ENCODE measurements around the gene B4GALT2. TPM values are rescaled to one million over a fixed set of nuclear protein-coding genes. Genes with fewer than 3 reads are reported as not detected.

The B4GALT2 gene
- total RNA-seq, 1 experiment from 2014 or later = 31.5 TPM

DNA sequence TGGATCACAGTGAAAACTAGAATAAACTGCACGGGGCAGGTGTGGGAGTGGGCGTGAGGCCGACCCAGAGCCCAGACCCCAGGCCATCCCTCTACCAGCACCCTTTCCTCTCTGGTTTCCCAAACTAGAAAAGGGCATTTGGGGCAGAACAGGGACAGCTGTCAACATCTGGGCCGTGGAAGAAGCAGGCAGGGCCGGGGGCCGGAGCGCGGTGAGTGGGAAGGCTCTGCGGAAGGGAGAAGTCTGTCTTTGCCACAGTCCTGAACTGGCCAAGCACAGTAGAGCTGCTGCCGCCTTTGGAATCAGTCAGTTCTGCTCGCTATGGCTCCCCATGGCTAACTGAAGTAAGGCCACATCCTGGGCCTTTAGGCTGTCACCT, 19.0 kb downstream of the B4GALT2 start:
- TF ChIP-seq, protein P1, sequence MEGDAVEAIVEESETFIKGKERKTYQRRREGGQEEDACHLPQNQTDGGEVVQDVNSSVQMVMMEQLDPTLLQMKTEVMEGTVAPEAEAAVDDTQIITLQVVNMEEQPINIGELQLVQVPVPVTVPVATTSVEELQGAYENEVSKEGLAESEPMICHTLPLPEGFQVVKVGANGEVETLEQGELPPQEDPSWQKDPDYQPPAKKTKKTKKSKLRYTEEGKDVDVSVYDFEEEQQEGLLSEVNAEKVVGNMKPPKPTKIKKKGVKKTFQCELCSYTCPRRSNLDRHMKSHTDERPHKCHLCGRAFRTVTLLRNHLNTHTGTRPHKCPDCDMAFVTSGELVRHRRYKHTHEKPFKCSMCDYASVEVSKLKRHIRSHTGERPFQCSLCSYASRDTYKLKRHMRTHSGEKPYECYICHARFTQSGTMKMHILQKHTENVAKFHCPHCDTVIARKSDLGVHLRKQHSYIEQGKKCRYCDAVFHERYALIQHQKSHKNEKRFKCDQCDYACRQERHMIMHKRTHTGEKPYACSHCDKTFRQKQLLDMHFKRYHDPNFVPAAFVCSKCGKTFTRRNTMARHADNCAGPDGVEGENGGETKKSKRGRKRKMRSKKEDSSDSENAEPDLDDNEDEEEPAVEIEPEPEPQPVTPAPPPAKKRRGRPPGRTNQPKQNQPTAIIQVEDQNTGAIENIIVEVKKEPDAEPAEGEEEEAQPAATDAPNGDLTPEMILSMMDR (IDR thresholded peaks at IDR 0.05; ENCODE audit: insufficient read depth in 1 of 2, low read depth in 1 of 2, low read length in 1 of 2, severe bottlenecking in 1 of 2, unreplicated experiment in 1 of 2) = no peak
- Mint-ChIP-seq H3K9me3 (ENCODE audit: unreplicated experiment) (no peaks in the 10 kb centered on the region), H3K27ac (ENCODE audit: unreplicated experiment) (no peak overlapping the region), H3K4me1 (ENCODE audit: low read depth, unreplicated experiment) (no peaks in the 10 kb centered on the region), H3K36me3 (ENCODE audit: insufficient read depth, unreplicated experiment) (peaks cover 27% of the 10 kb centered on the region), H3K27me3 (ENCODE audit: insufficient read depth, unreplicated experiment) (no peaks in the 10 kb centered on the region), H3K4me3 (ENCODE audit: unreplicated experiment) (no peak overlapping the region)
- Histone ChIP-seq H3K36me3 (ENCODE audit: control insufficient read depth, insufficient read depth, low read length) (no peaks in the 10 kb centered on the region), H3K27me3 (replicated peaks; ENCODE audit: control insufficient read depth, insufficient read depth, low read length) (no peaks in the 10 kb centered on the region), H3K4me1 (no peaks in the 10 kb centered on the region), H3K4me3 (ENCODE audit: low read depth, low read length) (no peak overlapping the region), H3K9me3 (no peaks in the 10 kb centered on the region)
- POLR2A ChIA-PET = no interaction called here
- DNase-seq = no peak
- intact Hi-C loops (cut with micrococcal nuclease; ENCODE audit: unreplicated experiment) = no loop called here
- BruUV-seq (replicated peaks) = no TSS peak
- CTCF ChIA-PET = no interaction called here

DNA sequence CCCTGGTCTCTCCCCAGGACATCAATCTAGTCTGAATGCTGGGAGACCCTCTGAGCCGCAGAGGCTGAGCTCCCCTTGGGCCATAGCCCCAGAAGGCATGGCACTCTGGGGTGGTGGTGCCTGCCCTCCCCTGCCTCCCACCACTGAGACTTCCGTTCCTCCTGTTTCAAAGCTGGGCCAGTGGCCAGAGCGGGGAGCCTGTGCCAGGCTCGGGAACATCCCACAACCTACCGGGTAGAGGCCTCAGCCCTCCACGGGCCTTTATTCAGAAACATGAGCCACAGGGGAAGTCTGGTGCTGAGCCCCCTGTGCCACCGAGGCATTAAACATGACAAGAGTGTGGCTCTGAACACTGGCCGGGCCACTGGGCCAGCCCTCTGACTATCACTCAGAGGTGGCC, 20.4 kb downstream of the B4GALT2 start:
- ChIA-PET POLR2A (no interaction called here), CTCF (no interaction called here)
- Histone ChIP-seq H3K4me1 (no peaks in the 10 kb centered on the region), H3K27me3 (replicated peaks; ENCODE audit: control insufficient read depth, insufficient read depth, low read length) (no peaks in the 10 kb centered on the region), H3K36me3 (ENCODE audit: control insufficient read depth, insufficient read depth, low read length) (no peaks in the 10 kb centered on the region), H3K9me3 (no peaks in the 10 kb centered on the region), H3K4me3 (ENCODE audit: low read depth, low read length) (no peak overlapping the region)
- Mint-ChIP-seq H3K4me1 (ENCODE audit: low read depth, unreplicated experiment) (no peaks in the 10 kb centered on the region), H3K9me3 (ENCODE audit: unreplicated experiment) (no peaks in the 10 kb centered on the region), H3K4me3 (ENCODE audit: unreplicated experiment) (no peak overlapping the region), H3K27me3 (ENCODE audit: insufficient read depth, unreplicated experiment) (no peaks in the 10 kb centered on the region), H3K27ac (ENCODE audit: unreplicated experiment) (no peak overlapping the region), H3K36me3 (ENCODE audit: insufficient read depth, unreplicated experiment) (peaks cover 24% of the 10 kb centered on the region)
- intact Hi-C loops (cut with micrococcal nuclease; ENCODE audit: unreplicated experiment) = no loop called here
- TF ChIP-seq, protein P1 (IDR thresholded peaks at IDR 0.05; ENCODE audit: insufficient read depth in 1 of 2, low read depth in 1 of 2, low read length in 1 of 2, severe bottlenecking in 1 of 2, unreplicated experiment in 1 of 2) = no peak
- DNase-seq = no peak
- no TSS peak for BruUV-seq (replicated peaks)

DNA sequence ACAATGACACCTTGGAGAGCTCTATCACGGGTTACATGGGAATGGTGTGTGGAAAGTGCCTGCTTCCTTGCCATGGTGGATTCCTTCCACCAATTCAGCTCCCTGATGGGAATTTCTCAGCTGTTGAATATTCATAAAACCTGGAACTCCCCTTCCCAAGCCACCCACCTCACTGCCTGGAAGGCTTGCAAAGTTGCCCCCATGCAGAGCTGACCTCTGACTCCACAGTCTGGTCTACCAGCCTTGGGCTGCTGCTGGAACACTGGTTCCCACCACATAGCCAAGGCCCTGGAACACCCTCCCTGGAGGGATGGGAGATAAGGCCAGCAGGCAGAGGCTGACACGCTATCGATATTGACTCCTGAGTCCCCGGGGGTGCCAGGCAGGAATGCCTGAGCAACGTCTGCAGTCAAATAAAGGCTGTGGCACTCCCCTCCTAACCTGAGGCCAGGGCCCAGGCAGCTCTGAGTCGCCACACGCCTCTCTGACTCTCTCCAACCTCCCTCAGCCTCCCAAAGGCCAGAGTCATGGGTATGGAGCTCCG, 21.2 kb downstream of the B4GALT2 start:
- ChIA-PET POLR2A (no interaction called here), CTCF (no interaction called here)
- DNase-seq = no peak
- Mint-ChIP-seq H3K27ac (ENCODE audit: unreplicated experiment) (no peak overlapping the region), H3K36me3 (ENCODE audit: insufficient read depth, unreplicated experiment) (peaks cover 31% of the 10 kb centered on the region), H3K4me1 (ENCODE audit: low read depth, unreplicated experiment) (no peaks in the 10 kb centered on the region), H3K27me3 (ENCODE audit: insufficient read depth, unreplicated experiment) (no peaks in the 10 kb centered on the region), H3K4me3 (ENCODE audit: unreplicated experiment) (no peak overlapping the region), H3K9me3 (ENCODE audit: unreplicated experiment) (no peaks in the 10 kb centered on the region)
- intact Hi-C loops (cut with micrococcal nuclease; ENCODE audit: unreplicated experiment) = no loop called here
- no TSS peak for BruUV-seq (replicated peaks)
- TF ChIP-seq, protein P1 (IDR thresholded peaks at IDR 0.05; ENCODE audit: insufficient read depth in 1 of 2, low read depth in 1 of 2, low read length in 1 of 2, severe bottlenecking in 1 of 2, unreplicated experiment in 1 of 2) = no peak
- H3K36me3 ChIP-seq (ENCODE audit: control insufficient read depth, insufficient read depth, low read length) = no peaks in the 10 kb centered on the region
- H3K4me3 ChIP-seq (ENCODE audit: low read depth, low read length) = no peak overlapping the region
- H3K27me3 ChIP-seq (replicated peaks; ENCODE audit: control insufficient read depth, insufficient read depth, low read length) = no peaks in the 10 kb centered on the region
- H3K9me3 ChIP-seq = no peaks in the 10 kb centered on the region
- H3K4me1 ChIP-seq = no peaks in the 10 kb centered on the region

Measured in Caco-2 (cell line).